GM19463 (cell line): ENCODE measurements around the gene ARL14EP.

Source experiments
- ATAC-seq: cut with Tn5 transposase; IDR thresholded peaks from one replicate; pipeline ENCODE4 v1.9.1; 2021; ENCODE audit warnings: mild to moderate bottlenecking, moderate library complexity; ENCODE audit not compliant: unreplicated experiment

Gene ARL14EP

GRCh38 chr11:30322826-30323710 lies at the start of gene ARL14EP:
Gene ARL14EP (plus strand): TSS chr11:30323104. CDS start chr11:30330949, 7,845 bp downstream.
- ATAC-seq, result peak; percentile 99

- ATAC-seq, result no peak
Measured at GRCh38 chr11:30277176-30277575, 45.7 kb upstream of the ARL14EP start.

GRCh38 chr11:30279796-30280195 lies 43.1 kb upstream of the ARL14EP start:
- no peak for ATAC-seq

- ATAC-seq, result peak; percentile 27
Measured at GRCh38 chr11:30281476-30282288, 41.2 kb upstream of the ARL14EP start.

- peak; percentile 89 for ATAC-seq
Measured at GRCh38 chr11:30282289-30282631, 40.6 kb upstream of the ARL14EP start.

GRCh38 chr11:30284836-30285235 lies 38.1 kb upstream of the ARL14EP start:
- ATAC-seq, result no peak

GRCh38 chr11:30285416-30286121 lies 37.3 kb upstream of the ARL14EP start:
- no peak for ATAC-seq

- ATAC-seq, result no peak
Measured at GRCh38 chr11:30291331-30291730, 31.6 kb upstream of the ARL14EP start.

- ATAC-seq, result no peak
Measured at GRCh38 chr11:30292545-30292944, 30.4 kb upstream of the ARL14EP start.

- ATAC-seq, result no peak
Measured at GRCh38 chr11:30295178-30295885, 27.6 kb upstream of the ARL14EP start.

- no peak for ATAC-seq
Measured at GRCh38 chr11:30304620-30305019, 18.3 kb upstream of the ARL14EP start.

GRCh38 chr11:30310623-30311022 lies 12.3 kb upstream of the ARL14EP start:
- peak; percentile 91 for ATAC-seq

GRCh38 chr11:30311189-30311588 lies 11.7 kb upstream of the ARL14EP start:
- ATAC-seq, result no peak

GRCh38 chr11:30312243-30312642 lies 10.7 kb upstream of the ARL14EP start:
- ATAC-seq, result no peak

- ATAC-seq, result no peak
Measured at GRCh38 chr11:30313580-30313979, 9.3 kb upstream of the ARL14EP start.

- ATAC-seq, result no peak
Measured at GRCh38 chr11:30314625-30315024, 8.3 kb upstream of the ARL14EP start.

GRCh38 chr11:30316237-30316636 lies 6.7 kb upstream of the ARL14EP start:
- ATAC-seq, result no peak

- ATAC-seq, result peak; percentile 40
Measured at GRCh38 chr11:30317030-30317429, 5.9 kb upstream of the ARL14EP start.

- ATAC-seq, result no peak
Measured at GRCh38 chr11:30321321-30321720, 1.6 kb upstream of the ARL14EP start.

GRCh38 chr11:30322191-30322590 lies 713 bp upstream of the ARL14EP start:
- no peak for ATAC-seq
